Liver (tissue), 3 donors: Measurements from ENCODE around the gene SCPEP1.

ENCODE experiments used
- ATF3 ChIP-seq: IDR thresholded peaks from 2 replicates; pipeline ENCODE4 v1.6.1; 2016; ENCODE audit warnings: antibody characterized with exemption
- CTCF ChIP-seq: fragments of 150-350 bp; IDR thresholded peaks from 2 replicates; pipeline ENCODE4 v1.5.1; 2017; ENCODE audit warnings: improper control_type of control experiment, low read depth, low read length; ENCODE audit not compliant: missing input control
- EGR1 ChIP-seq, 2 donors: IDR thresholded peaks; 2 replicates each; pipeline ENCODE4 v1.6.1; 2016 to 2018; ENCODE audit warnings: antibody characterized with exemption in 2 of 2, low read depth in 2 of 2
- FOXA1 ChIP-seq: IDR thresholded peaks from 2 replicates; pipeline ENCODE4 v1.6.1; 2016; ENCODE audit warnings: antibody characterized with exemption
- GABPA ChIP-seq, 2 donors: IDR thresholded peaks in 1 of 2; conservative IDR thresholded peaks in 1 of 2; 2 replicates each; pipeline ENCODE4 v1.6.1; 2016; ENCODE audit warnings: antibody characterized with exemption in 2 of 2, mild to moderate bottlenecking in 1 of 2, moderate library complexity in 1 of 2
- JUND ChIP-seq, 2 donors: IDR thresholded peaks; 2 replicates each; pipeline ENCODE4 v1.6.1; 2016; ENCODE audit warnings: antibody characterized with exemption in 2 of 2
- MAX ChIP-seq: IDR thresholded peaks from 2 replicates; pipeline ENCODE4 v1.6.1; 2016; ENCODE audit warnings: antibody characterized with exemption
- RAD21 ChIP-seq, 2 donors: IDR thresholded peaks; 2 replicates each; pipeline ENCODE4 v1.6.1; 2016; ENCODE audit warnings: antibody characterized with exemption in 2 of 2, mild to moderate bottlenecking in 2 of 2
- REST ChIP-seq: IDR thresholded peaks from 2 replicates; pipeline ENCODE4 v1.6.1; 2016; ENCODE audit warnings: antibody characterized with exemption, mild to moderate bottlenecking
- RXRA ChIP-seq, 2 donors: IDR thresholded peaks; 2 replicates each; pipeline ENCODE4 v1.6.1; 2017 to 2018; ENCODE audit warnings: antibody characterized with exemption in 2 of 2, mild to moderate bottlenecking in 1 of 2
- SP1 ChIP-seq: IDR thresholded peaks from 2 replicates; pipeline ENCODE4 v1.6.1; 2018; ENCODE audit warnings: antibody characterized with exemption, mild to moderate bottlenecking
- TAF1 ChIP-seq: conservative IDR thresholded peaks from 2 replicates; pipeline ENCODE4 v1.6.1; 2016; ENCODE audit warnings: antibody characterized with exemption, mild to moderate bottlenecking
- ZBTB33 ChIP-seq: IDR thresholded peaks from 2 replicates; pipeline ENCODE4 v1.6.1; 2016; ENCODE audit warnings: antibody characterized with exemption
- donor health status: healthy.
- donor health status: healthy.

- TF ChIP-seq CTCF (no peak), JUND (IDR thresholded peaks at IDR 0.05) (no peak), SP1 (no peak), ATF3 (no peak), GABPA (IDR thresholded peaks at IDR 0.05 in 1 of 2, conservative IDR thresholded peaks at IDR 0.05 in 1 of 2) (no peak), MAX (no peak), TAF1 (no peak), REST (no peak), RAD21 (IDR thresholded peaks at IDR 0.05) (no peak), RXRA (IDR thresholded peaks at IDR 0.05) (no peak), ZBTB33 (no peak), FOXA1 (no peak), EGR1 (IDR thresholded peaks at IDR 0.05; ENCODE audit: low read depth in 2 of 2) (no peak)
These were observed 3.9 kb upstream of the SCPEP1 start for GRCh38 chr17:56974055-56974454.
